Inflammatory macrophage treated with lipopolysaccharide for 4 hours (primary cell): Measurements from ENCODE around the gene NBDY.
"Not testable (repeated sequence)": the region's sequence is repeated elsewhere in the genome, so short reads cannot be mapped to it uniquely, and the experiment has no call there.

ENCODE experiments used
- DNase-seq: peaks from one replicate; pipeline ENCODE4 v3.0.0-alpha.2; 2020

NBDY gene

DNA sequence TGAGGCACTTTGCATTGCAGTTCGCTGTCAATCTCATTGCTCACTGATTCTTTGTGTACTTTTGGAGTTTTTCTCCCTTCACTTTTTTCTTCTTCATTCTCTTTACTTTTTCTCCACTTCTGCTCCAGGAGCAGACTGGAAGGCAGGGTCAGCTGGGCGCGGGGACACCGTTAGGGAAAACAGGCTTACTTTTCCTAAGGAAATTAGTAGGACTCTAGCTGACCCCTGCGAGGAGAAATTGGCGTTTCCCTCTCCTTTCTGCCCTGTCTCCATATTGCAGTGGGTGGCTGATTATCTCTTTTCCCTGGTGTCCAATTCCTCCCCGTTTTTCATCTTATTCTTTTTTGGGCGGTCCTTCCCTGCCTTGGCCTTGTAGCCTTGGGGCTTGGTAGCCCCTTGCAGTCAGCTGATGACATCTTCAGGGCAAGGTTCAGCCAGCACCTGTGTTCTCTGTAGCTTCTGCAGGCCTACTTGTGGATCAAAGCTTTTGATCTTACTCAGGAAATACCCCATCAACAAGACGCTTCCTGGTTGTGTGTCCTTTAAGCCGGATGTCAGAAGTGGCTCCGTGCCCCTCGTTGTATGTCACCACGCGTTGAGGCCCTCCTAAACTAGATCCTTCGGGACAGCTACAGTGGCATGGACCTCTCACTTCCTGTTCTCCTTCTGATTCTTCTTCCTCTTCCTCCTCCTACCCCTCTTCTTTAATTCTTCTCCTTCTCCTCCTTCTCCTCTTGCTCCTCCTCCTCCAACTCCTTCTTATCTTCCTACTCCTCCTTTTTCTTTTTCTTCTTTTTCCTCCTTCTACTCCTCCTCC lies 36.1 kb downstream of the NBDY start:
- DNase-seq, result no peak

DNA sequence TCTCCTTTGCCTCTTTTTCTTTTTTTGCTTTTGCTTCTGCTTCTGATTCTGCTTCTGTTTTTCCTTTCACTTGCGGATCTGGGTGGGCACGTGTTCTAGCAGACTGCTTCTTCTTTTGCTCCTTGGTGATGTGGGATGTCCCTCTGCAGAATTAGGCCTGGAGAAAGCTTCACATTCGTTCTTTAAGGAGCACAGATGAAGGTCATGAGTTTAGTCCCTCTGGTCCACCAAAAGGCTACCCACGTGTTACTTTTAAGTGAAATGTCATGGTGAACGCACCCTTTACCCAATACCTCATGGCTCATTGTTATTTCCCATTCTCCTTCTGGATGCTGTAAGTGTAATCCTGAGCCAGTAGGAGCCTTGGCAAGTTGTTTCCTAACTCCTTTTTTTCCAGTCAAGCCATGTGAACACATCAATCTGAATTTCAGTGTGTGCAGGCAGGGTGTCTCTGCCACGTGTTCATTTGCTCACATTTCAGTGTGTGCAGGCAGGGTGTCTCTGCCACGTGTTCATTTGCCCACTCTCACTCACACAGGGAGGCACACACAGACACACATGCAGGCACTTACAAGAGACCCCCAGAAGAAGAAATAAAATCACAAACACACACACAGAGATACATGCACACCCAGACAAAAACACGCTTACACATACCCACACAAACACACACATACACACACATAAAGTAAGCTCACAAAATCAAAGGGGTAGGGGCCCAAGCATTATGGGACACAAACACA lies 36.9 kb downstream of the NBDY start:
- peak; percentile 75 for DNase-seq

DNA sequence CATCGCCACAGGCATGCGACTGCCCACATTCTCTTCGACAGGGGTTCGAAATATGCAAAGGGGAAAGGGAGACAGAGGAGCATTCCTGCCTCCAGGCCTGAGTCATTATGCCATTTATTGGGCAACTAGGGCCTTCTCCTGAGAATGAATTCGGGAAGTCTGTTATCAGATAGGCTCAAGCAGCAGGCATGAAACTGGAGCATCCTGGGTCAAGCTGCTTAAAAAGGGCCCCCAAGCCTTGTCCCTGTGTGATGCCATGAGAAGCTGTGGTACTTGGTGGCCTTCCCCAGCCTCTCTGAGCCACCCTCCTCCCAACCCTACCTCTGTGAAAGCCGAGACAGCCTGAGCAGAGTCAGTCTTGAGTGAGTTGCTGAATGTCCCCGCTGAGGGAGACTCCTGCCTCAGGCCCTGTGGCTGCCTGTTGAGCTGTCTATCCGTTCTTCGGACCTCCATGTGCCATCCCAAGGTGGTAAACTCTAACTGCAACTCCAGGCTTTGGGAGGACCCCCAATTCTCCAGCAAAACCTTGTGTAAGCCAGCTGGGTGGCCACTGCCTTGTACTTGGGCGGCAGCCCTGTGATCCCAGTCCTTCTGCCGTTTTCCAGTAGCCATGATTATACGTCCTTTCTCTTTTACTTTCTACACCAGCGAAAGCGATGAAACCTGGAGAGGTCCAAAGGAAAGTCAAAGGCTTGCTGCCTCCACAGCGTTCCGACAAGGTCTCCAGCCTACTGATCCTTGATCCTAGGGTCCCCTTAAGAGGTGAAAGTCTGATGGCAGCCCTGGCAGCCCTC lies 37.7 kb downstream of the NBDY start:
- DNase-seq, result no peak

DNA sequence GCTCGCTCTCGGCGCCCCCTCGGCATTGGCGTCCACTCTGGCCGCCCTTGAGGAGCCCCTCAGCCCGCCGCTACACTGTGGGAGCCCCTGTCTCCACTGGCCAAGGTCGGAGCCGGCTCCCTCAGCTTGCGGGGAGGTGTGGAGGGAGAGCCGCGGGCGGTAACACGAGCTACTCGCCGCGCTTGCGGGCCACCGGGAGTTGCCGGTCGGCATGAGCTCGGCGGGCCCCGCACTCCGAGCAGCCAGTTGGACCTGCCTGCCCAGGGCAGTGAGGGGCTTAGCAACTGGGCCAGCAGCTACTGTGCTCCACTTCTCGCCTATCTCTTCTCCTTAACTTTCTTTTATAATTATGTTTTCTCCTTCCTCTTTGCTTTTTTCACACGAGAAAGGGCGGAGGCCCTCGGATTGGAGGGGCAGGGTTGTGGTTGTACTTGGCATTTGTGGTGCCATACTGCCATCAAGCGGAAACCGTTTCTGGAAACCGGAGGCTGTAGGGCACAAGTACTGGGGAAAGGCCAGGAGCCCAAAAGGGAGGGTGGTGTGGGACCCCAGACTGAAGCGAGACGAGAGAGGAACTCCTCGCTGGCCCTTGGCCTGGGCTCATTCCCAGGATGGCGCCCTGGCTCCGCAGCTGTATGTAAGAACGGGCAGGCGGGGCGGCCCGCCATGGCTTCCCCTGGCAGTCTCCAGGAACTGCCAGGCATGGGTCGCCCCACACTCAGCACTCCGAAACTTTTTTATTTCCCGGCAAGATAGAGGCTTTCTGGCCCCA lies 38.5 kb downstream of the NBDY start:
- DNase-seq, result not testable (repeated sequence)

DNA sequence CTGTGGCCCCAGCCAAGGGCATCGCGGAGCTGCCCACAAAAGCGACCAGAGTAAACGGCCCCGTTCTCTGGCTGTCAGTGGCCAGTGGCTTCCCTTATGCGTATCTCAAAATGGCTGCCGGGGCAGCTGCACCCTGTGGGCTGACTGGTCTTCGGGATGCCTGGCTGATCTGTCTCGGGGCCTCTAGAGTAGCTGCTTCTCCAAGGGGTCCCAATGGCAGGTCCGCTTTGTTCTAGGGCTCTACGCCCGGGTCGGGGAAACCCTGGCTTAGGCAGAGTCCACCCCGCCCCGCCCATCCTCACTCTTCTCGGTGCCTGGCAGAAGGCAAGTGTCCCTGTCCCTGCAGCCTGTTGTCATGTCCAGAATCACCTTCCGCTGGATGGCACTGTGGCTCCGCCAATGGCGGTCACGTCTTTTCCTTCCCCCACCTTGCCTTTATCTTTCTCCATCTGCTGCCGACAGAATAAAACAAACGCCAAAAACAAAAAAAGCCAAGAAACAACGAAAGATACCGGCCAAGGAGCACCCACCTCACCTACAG lies 39.1 kb downstream of the NBDY start:
- DNase-seq, result not testable (repeated sequence)

DNA sequence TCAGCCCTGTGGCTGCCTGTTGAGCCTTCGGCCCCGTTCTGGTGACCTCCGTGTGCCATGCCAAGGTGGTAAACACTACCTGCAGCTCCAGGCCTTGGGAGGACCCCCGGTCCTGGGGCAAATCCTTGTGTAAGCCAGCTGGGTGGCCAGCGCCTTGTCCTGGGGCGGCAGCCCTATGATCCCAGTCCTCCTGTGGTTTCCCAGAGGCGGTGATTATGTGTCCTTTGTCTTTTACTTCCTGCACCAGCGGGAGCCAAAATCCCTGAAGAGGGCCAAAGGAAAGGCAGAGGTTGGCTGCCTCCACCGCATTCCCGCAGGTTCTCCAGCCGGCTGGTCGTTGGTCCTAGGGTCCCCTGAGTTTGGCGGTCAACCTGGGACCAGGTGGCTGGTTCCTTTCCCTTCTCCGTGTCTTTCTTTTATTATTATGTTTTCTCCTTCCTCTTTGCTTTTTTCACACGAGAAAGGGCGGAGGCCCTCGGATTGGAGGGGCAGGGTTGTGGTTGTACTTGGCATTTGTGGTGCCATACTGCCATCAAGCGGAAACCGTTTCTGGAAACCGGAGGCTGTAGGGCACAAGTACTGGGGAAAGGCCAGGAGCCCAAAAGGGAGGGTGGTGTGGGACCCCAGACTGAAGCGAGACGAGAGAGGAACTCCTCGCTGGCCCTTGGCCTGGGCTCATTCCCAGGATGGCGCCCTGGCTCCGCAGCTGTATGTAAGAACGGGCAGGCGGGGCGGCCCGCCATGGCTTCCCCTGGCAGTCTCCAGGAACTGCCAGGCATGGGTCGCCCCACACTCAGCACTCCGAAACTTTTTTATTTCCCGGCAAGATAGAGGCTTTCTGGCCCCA lies 43.9 kb downstream of the NBDY start:
- not testable (repeated sequence) for DNase-seq

DNA sequence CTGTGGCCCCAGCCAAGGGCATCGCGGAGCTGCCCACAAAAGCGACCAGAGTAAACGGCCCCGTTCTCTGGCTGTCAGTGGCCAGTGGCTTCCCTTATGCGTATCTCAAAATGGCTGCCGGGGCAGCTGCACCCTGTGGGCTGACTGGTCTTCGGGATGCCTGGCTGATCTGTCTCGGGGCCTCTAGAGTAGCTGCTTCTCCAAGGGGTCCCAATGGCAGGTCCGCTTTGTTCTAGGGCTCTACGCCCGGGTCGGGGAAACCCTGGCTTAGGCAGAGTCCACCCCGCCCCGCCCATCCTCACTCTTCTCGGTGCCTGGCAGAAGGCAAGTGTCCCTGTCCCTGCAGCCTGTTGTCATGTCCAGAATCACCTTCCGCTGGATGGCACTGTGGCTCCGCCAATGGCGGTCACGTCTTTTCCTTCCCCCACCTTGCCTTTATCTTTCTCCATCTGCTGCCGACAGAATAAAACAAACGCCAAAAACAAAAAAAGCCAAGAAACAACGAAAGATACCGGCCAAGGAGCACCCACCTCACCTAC lies 44.5 kb downstream of the NBDY start:
- DNase-seq, result not testable (repeated sequence)

DNA sequence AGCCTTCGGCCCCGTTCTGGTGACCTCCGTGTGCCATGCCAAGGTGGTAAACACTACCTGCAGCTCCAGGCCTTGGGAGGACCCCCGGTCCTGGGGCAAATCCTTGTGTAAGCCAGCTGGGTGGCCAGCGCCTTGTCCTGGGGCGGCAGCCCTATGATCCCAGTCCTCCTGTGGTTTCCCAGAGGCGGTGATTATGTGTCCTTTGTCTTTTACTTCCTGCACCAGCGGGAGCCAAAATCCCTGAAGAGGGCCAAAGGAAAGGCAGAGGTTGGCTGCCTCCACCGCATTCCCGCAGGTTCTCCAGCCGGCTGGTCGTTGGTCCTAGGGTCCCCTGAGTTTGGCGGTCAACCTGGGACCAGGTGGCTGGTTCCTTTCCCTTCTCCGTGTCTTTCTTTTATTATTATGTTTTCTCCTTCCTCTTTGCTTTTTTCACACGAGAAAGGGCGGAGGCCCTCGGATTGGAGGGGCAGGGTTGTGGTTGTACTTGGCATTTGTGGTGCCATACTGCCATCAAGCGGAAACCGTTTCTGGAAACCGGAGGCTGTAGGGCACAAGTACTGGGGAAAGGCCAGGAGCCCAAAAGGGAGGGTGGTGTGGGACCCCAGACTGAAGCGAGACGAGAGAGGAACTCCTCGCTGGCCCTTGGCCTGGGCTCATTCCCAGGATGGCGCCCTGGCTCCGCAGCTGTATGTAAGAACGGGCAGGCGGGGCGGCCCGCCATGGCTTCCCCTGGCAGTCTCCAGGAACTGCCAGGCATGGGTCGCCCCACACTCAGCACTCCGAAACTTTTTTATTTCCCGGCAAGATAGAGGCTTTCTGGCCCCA lies 49.3 kb downstream of the NBDY start:
- DNase-seq, result not testable (repeated sequence)

DNA sequence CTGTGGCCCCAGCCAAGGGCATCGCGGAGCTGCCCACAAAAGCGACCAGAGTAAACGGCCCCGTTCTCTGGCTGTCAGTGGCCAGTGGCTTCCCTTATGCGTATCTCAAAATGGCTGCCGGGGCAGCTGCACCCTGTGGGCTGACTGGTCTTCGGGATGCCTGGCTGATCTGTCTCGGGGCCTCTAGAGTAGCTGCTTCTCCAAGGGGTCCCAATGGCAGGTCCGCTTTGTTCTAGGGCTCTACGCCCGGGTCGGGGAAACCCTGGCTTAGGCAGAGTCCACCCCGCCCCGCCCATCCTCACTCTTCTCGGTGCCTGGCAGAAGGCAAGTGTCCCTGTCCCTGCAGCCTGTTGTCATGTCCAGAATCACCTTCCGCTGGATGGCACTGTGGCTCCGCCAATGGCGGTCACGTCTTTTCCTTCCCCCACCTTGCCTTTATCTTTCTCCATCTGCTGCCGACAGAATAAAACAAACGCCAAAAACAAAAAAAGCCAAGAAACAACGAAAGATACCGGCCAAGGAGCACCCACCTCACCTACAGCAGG lies 50.0 kb downstream of the NBDY start:
- not testable (repeated sequence) for DNase-seq

DNA sequence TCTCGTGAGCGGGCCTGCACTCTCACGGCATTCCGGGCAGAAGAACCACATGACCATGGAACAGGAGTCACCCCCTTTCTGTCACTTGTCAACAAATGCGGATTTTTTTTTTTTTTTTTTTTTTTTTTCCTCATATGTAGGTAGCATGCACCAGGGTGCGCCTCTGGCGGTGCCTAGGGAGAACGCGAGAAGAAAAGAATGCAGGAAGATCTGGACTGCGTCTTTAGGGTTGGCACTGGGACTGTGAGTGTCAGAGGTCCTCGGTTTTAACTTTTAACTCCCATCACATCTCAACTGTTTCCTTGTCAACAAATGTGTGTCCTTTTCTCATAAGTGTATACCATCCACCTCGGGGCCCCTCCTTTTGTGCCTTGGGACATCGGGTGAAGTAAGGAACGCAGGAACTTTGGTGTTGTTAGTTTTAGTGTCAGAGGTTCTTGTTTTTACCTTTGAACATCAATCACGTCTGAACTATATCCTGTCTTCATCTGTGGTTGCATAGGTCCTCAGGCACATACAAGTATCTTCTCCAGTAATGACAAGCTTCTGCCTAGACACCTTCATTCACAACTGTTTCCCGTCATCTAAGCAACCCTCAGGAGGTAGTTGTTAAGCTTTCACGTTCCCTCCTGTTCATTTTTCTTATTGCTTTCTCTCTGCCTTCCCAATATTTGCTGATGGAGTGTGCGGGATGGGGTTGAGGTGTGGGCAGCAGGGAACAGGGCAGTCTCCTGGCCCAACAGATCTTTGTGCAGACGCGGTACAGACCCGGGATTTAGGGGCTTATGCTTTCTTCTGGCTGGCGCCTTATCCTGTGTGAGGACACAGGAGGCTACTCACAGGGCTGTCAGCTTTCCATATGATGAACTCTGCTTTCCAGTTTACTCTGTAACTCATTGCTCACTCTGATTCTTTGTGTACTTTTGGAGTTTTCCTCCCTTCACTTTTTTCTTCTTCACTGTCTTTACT lies 51.9 kb downstream of the NBDY start:
- not testable (repeated sequence) for DNase-seq

DNA sequence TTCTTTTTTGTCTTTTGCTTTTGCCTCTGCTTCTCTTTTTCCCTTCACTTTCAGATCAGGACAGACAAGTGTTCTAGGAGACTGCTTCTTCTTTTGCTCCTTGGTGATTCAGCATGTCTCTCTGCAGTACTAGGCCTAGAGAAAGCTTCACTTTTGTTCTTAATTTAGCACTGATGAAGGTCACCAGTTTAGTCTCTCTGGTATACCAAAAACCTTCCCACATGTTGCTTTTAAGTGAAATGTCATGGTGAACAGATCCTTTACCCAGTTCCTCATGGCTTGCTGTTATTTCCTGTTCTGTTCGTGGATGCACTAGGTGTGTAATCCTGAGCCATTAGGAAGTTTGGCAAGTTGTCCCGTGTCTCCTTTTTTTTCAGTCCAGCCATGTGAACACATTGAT lies 53.3 kb downstream of the NBDY start:
- DNase-seq, result peak; percentile 68

DNA sequence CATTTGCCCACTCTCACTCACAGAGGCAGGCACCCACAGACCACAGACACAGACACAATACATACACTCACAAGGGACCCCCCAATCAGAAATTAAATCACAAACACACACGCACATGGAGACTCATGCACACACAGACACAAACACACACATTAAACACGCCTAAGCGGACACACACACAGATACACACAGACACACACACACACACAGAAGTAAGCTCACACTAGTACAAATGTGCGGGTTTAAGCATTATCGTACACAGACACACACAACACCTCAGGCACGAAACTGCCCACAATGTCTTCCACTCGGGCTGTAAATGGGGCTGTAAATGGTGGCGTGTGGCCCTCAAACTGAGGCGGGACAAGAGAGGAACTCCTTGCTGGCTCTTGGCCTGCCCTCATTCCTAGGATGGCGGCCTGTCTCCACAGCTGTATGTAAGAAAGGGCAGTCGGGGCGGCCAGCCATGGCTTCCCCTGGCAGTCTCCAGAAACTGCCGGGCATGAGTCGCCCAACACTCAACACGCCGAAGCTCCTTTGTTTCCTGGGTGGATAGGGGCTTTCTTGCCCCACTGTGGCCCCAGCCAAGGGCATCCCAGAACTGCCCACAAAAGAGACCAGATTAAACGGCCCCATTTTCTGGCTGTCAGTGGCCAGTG lies 53.9 kb downstream of the NBDY start:
- DNase-seq, result no peak

DNA sequence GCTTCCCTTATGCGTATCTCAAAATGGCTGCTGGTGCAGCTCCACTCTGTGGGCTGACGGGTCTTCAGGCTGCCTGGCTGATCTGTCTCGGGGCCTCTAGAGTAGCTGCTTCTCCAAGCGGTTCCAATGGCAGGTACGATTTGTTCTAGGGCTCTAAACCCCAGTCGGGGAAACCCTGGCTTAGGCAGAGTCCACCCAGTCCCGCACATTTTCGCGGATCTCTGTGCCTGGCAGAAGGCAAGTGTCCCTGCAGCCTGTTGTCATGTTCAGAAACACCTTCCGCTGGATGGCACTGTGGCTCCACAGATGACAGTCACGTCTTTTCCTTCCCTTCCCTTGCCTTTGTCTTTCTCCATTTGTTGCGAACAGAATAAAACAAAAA lies 54.4 kb downstream of the NBDY start:
- DNase-seq, result no peak

DNA sequence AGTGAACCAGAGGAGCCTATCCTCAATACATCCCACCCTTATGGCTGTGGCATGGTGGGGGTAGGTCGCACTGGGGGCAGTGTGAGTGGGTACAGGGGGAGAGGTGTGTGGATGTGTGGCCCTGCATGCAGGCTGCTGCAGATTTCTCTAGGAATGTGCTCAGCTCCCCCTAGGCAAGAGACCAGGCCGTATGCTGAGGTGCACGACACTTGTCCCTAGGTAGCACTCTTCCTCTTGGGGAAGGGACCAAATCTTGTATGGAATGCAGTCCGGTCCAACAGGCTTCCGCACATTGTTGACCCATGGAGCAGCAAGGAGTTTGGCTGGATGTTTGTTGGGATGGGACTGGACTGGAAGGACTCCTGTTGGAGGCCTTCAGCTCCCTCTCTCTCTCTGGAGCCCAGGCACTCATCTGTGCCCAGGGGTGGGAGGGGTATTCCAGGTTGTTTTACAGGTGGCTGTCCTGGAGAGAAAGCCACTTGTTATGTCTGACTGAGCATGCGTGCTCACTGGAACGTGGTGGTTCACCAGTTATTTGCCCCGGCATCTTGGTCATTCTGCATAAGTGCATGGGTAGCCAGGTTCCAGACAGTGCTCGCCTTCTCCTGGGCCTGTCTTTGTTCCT lies 55.1 kb downstream of the NBDY start:
- no peak for DNase-seq

DNA sequence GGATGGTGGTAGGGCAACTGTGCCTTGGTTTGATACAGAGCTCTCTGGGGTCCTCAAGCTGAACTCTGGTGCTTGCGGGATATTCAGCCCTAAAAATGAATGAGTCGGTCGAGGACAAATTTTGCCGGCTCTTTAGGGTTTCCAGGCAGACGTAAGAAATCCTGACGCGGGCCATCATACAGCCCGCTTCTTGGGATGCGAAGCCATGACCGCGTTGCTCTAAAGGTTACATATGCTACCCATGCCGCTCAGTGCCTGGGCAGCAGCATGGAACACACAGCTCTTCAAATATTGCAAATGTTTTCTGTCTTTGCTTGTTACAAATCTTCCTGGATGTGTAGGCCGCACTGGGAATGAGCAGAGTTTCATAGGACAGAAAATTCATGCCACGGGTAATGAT lies 55.6 kb downstream of the NBDY start:
- DNase-seq, result no peak

DNA sequence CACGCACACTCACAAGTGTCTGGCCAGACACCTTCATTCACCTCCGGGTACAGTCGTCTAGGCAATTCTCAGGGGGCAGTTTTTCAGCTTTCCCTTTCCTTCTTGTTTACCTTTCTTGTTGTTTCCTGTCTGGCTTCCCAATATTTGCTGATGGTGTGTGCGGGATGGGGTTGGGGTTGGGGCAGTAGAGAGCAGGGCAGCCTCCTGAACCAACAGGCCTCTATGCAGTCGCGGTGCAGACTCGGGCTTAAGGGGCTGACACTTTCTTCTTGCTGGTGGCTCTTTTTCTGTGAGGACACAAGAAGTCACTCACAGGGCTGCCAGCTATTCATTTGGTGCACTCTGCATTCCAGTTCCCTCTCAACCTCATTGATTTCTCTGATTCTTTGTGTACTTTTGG lies 56.4 kb downstream of the NBDY start:
- no peak for DNase-seq

DNA sequence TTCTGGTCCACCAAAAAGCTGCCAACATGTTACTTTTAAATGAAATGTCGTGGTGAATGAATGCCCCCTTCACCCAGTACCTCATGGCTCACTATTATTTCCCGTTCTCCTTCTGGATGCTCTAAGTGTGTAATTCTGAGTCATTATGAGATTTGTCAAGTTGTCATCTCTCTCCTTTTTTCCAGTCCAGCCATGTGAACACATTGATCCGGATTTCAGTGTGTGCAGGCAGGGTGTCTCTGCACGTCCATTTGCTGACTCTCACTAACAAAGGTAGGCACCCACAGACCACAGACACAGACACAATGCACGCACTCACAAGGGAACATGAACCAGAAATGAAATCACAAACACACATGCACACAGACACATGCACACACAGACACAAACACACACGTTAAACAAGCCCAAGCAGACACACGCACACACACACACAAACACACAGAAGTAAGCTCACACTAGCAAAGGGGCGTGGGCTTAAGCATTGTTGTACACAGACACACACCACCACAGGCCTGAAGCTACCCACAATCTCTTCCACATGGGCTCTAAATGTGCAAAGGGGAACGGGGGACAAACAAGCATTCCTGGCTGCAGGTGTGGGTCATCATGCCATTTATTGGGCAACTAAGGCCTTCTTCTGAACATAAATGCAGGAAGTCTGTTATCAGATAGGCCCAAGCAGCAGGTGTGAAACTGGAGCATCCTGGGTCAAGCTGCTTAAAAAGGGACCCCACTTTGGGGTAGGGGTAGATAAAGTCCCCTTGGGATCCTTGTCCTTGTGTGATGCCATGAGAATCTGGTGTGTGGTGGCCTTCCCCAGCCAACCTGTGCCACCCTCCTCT lies 58.1 kb downstream of the NBDY start:
- no peak for DNase-seq
